SH-SY5Y (cell line): ENCODE results near the gene CCND3.

Experiments used
- GATA2 ChIP-seq: IDR thresholded peaks from 2 replicates; pipeline ENCODE4 v1.6.1; 2011; ENCODE audit warnings: mild to moderate bottlenecking, low read depth, low read length
- GATA3 ChIP-seq: IDR thresholded peaks from 2 replicates; pipeline ENCODE4 v1.6.1; 2011; ENCODE audit warnings: low read depth, mild to moderate bottlenecking, low read length, moderate library complexity

- TF ChIP-seq GATA2 (no peak), GATA3 (no peak)
Measured at GRCh38 chr6:41986339-41986738, 44.7 kb upstream of the CCND3 start.
